ENCODE results near the gene GPSM3. TPM values are rescaled to one million over a fixed set of nuclear protein-coding genes. Genes with fewer than 3 reads are reported as not detected.

GPSM3 gene, protein sequence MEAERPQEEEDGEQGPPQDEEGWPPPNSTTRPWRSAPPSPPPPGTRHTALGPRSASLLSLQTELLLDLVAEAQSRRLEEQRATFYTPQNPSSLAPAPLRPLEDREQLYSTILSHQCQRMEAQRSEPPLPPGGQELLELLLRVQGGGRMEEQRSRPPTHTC
- total RNA-seq (ENCODE audit: low replicate concordance) = 3.4 and 4.5 TPM in 2 replicates

DNA sequence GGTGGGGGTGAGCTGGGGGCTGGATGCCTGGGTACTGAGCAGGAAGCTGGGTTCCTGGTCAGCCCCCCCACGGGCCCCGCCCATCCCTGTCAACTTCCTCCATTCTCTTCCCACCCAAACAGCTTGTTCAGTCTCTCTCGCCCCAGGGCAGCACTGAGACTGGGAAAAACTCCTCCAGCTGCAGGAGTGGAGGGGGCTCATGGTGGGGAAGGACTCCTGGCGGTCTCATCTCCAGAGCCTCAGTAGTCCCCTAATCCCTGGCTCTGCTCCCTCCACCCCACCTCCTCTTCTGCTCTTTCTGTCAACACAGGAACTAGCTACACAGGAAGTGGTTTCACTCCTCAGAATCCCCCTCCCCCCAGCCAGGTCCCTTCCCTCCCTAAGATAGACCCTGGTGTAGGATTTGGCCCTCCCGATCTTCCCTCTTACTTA, at the start of gene GPSM3:
Gene GPSM3, minus strand, starts transcription at position 36 of the 432 bp plus-strand sequence. CDS start 130 bp downstream, outside the sequence.
- Histone ChIP-seq H4K20me1 (ENCODE audit: low read depth) (peaks cover 13% of the 10 kb centered on the region), H3K4me1 (peaks cover 32% of the 10 kb centered on the region), H3K9ac (no peak within 1 kb of the TSS), H2AFZ (replicated peaks) (no peak within 1 kb of the TSS), H3F3A (ENCODE audit: low read depth) (peaks cover 45% of the 10 kb centered on the region), H3K4me2 (peak within 1 kb of the TSS; percentile 50), H3K36me3 (no peaks in the 10 kb centered on the region), H3K9me3 (ENCODE audit: low read depth) (no peaks in the 10 kb centered on the region), H3K27ac (no peak within 1 kb of the TSS), H3K4me3 (no peak within 1 kb of the TSS), H3K79me2 (ENCODE audit: low read depth) (peaks cover 34% of the 10 kb centered on the region), H3K27me3 (no peaks in the 10 kb centered on the region)
- no peak for TF ChIP-seq EZH2 (IDR thresholded peaks at IDR 0.05)
- no peak for TF ChIP-seq EZH2phosphoT487 (IDR thresholded peaks at IDR 0.05)
- TF ChIP-seq, protein P1, sequence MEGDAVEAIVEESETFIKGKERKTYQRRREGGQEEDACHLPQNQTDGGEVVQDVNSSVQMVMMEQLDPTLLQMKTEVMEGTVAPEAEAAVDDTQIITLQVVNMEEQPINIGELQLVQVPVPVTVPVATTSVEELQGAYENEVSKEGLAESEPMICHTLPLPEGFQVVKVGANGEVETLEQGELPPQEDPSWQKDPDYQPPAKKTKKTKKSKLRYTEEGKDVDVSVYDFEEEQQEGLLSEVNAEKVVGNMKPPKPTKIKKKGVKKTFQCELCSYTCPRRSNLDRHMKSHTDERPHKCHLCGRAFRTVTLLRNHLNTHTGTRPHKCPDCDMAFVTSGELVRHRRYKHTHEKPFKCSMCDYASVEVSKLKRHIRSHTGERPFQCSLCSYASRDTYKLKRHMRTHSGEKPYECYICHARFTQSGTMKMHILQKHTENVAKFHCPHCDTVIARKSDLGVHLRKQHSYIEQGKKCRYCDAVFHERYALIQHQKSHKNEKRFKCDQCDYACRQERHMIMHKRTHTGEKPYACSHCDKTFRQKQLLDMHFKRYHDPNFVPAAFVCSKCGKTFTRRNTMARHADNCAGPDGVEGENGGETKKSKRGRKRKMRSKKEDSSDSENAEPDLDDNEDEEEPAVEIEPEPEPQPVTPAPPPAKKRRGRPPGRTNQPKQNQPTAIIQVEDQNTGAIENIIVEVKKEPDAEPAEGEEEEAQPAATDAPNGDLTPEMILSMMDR (IDR thresholded peaks at IDR 0.05) = no peak
- peak within 1 kb of the TSS; percentile 91 for H3K27ac Mint-ChIP-seq
- no peak for DNase-seq (ENCODE audit: low spot score)
- peaks cover 58% of the 10 kb centered on the region for H3K4me1 Mint-ChIP-seq
- peak within 1 kb of the TSS; percentile 72 for H3K4me3 Mint-ChIP-seq
- peaks cover 5% of the 10 kb centered on the region for H3K27me3 Mint-ChIP-seq (ENCODE audit: insufficient read depth, low read depth)
- no peaks in the 10 kb centered on the region for H3K9me3 Mint-ChIP-seq
- H3K36me3 Mint-ChIP-seq = peaks cover 3% of the 10 kb centered on the region

DNA sequence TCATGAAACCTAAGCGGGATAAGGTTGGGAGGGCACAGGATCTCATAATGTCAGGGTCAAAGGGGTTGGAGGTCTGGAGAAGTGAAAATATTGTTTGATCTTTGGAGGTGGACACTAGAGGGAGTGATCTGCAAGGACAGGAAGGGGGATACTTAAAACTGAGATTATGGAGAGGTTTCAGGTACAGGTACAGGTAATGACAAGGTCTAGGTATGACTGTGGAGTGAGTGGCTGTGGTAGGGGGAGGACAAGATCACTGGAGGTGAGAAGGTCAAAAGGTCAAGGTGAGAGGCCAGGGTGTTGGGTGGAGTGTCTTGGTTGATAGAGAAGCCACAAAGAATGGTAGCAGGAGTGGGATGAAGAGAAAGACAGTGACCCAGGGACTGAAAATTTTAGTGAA, 48.2 kb upstream of the GPSM3 start:
- H3K79me2 ChIP-seq (ENCODE audit: low read depth) = no peaks in the 10 kb centered on the region
- no peak overlapping the region for H3K4me3 Mint-ChIP-seq
- H3K9me3 Mint-ChIP-seq = no peaks in the 10 kb centered on the region
- DNase-seq (ENCODE audit: low spot score) = no peak
- H2AFZ ChIP-seq (replicated peaks) = no peak overlapping the region
- no peaks in the 10 kb centered on the region for H3K27me3 ChIP-seq
- H3K36me3 ChIP-seq = no peaks in the 10 kb centered on the region
- H3K36me3 Mint-ChIP-seq = no peaks in the 10 kb centered on the region
- no peak overlapping the region for H3K27ac ChIP-seq
- H3K27ac Mint-ChIP-seq = no peak overlapping the region
- H3F3A ChIP-seq (ENCODE audit: low read depth) = no peaks in the 10 kb centered on the region
- H3K27me3 Mint-ChIP-seq (ENCODE audit: insufficient read depth, low read depth) = no peaks in the 10 kb centered on the region
- no peaks in the 10 kb centered on the region for H3K4me1 ChIP-seq
- no peaks in the 10 kb centered on the region for H4K20me1 ChIP-seq (ENCODE audit: low read depth)
- no peak overlapping the region for H3K9ac ChIP-seq
- no peaks in the 10 kb centered on the region for H3K9me3 ChIP-seq (ENCODE audit: low read depth)
- H3K4me2 ChIP-seq = no peak overlapping the region
- peaks cover 8% of the 10 kb centered on the region for H3K4me1 Mint-ChIP-seq
- TF ChIP-seq EZH2phosphoT487 (IDR thresholded peaks at IDR 0.05) (no peak), EZH2 (IDR thresholded peaks at IDR 0.05) (no peak)
- TF ChIP-seq, protein P1 (IDR thresholded peaks at IDR 0.05) = no peak
- H3K4me3 ChIP-seq = no peak overlapping the region

DNA sequence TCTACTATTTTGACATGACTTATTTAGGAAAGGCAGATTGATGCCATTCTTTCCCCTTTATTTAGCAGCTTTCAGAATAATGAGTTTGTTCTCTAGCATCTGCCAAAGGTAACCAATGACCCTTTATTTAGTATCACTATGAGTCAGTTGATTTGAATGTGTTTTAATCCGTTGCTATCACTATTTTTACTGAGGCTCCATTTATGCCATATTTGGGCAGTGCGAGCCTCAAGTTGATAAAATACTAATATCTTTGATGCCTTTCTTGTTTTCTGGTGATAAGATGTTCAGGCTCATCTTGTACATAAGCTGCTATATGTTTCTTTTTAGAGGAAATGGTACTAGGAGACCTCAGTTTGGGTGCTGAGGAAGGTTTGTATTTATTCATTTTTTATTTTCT, 47.0 kb upstream of the GPSM3 start:
- Histone ChIP-seq H2AFZ (replicated peaks) (no peak overlapping the region), H3K79me2 (ENCODE audit: low read depth) (no peaks in the 10 kb centered on the region), H3F3A (ENCODE audit: low read depth) (no peaks in the 10 kb centered on the region), H3K9me3 (ENCODE audit: low read depth) (no peaks in the 10 kb centered on the region), H3K4me2 (no peak overlapping the region), H3K9ac (no peak overlapping the region), H3K27me3 (no peaks in the 10 kb centered on the region), H3K36me3 (no peaks in the 10 kb centered on the region), H3K4me3 (no peak overlapping the region), H3K27ac (no peak overlapping the region), H4K20me1 (ENCODE audit: low read depth) (no peaks in the 10 kb centered on the region), H3K4me1 (no peaks in the 10 kb centered on the region)
- DNase-seq (ENCODE audit: low spot score) = no peak
- no peak for TF ChIP-seq EZH2phosphoT487 (IDR thresholded peaks at IDR 0.05)
- no peak for TF ChIP-seq EZH2 (IDR thresholded peaks at IDR 0.05)
- TF ChIP-seq, protein P1 (IDR thresholded peaks at IDR 0.05) = no peak
- H3K9me3 Mint-ChIP-seq = no peaks in the 10 kb centered on the region
- no peak overlapping the region for H3K4me3 Mint-ChIP-seq
- no peaks in the 10 kb centered on the region for H3K36me3 Mint-ChIP-seq
- H3K4me1 Mint-ChIP-seq = no peaks in the 10 kb centered on the region
- H3K27me3 Mint-ChIP-seq (ENCODE audit: insufficient read depth, low read depth) = peaks cover 2% of the 10 kb centered on the region
- H3K27ac Mint-ChIP-seq = no peak overlapping the region

Measured in neural progenitor cell (in vitro differentiated cells).